GM18873 (cell line): ENCODE data around the gene CGN.
A peak's percentile ranks its signal among the peaks of the same experiment; 100 is the strongest.

ENCODE experiments used
- ATAC-seq: cut with Tn5 transposase; IDR thresholded peaks from one replicate; pipeline ENCODE4 v1.9.1; 2021; ENCODE audit warnings: mild to moderate bottlenecking, moderate library complexity, moderate number of reproducible peaks; ENCODE audit not compliant: unreplicated experiment, low FRiP score

CGN gene

GRCh38 chr1:151510957-151511635 lies at the start of gene CGN:
Gene CGN (plus strand): TSS chr1:151511387. CDS start chr1:151518520, 7,133 bp downstream.
- peak; percentile 54 for ATAC-seq

- ATAC-seq: no peak
These were observed 49.5 kb upstream of the CGN start for GRCh38 chr1:151461694-151462093.

DNA sequence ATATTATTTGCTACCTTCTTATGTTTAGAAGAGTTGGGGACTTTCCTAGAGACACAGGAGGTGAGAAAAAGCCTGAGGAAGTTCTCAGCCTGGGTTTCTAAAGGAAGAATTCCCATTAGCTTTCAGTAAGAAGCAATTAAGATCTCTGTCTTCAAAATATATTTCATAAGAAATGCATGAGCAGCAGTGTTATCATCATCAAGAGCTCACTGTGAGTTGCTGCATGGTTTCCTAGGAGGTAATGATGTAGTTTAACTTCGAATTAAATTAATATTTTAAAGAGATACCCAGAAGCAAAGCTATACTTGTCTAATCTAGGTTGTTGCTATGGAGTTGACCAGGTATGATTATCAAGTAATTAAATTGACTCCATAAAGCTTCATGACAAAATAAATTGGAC lies 46.2 kb upstream of the CGN start:
- no peak for ATAC-seq

DNA sequence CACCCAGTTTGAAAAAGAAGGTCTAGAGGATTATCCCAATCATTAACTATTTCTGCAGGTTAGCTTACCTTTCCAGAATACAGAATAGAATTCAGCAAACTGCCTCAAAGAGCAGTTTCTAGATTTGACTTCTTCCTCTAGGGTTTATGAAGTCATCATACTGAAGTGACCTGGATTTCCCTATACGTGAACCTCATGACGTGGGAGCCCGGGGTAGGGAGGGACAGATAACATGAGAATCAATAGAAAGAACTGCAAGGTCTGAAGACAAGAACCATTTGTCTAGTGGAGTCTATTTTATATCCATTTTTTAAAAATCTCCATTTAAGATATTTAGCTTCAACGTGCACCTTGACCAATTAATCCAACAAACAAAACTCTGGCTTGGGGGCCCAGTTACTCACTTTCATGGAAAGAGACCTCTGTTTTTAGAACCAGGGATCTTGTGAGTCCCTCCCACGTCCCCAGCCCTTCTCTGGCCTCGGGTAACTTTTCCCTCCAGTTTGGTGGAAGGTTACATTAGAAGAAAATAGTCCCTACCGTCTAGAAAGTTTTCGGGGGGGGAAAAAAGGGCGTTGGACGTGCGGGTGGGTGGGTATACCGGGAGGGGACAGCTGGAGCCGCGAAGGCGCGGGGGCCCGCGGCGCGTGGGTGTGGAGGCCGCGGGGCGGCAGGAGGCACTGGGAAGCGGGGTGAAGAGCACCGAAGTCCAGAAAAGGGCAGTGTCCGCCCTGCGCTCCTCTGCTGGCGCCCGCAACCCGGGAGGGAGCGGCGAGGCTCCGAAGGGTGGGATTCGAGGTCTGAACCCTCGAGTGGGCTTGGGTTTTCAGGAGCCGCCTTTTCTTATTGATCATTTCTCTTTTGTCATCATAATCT lies 38.1 kb upstream of the CGN start:
- no peak for ATAC-seq

DNA sequence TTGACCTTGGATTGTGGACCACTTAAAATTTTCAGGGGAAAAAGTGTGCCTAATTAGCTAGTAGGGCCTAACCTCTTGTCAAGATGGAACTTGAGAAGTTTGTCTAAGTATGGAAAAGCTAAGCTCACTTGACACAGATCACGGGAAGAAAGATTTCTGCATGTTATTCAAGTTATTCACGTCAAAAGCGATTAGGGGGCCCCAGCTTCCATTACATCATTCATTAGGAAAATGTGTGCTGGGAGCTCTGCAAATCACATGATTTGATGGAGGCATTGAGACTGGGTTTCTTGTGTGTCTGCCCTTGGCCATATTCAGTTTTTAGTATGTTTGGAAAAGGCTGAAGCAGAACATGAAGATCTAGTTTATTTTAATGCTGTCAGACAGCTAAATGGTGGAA lies 36.4 kb upstream of the CGN start:
- ATAC-seq: no peak

- peak; percentile 70 for ATAC-seq
These were observed 36.0 kb upstream of the CGN start for GRCh38 chr1:151475175-151475574.

- ATAC-seq: no peak
These were observed 35.1 kb upstream of the CGN start for GRCh38 chr1:151476083-151476482.

GRCh38 chr1:151477066-151477465 lies 34.1 kb upstream of the CGN start:
- ATAC-seq: no peak

DNA sequence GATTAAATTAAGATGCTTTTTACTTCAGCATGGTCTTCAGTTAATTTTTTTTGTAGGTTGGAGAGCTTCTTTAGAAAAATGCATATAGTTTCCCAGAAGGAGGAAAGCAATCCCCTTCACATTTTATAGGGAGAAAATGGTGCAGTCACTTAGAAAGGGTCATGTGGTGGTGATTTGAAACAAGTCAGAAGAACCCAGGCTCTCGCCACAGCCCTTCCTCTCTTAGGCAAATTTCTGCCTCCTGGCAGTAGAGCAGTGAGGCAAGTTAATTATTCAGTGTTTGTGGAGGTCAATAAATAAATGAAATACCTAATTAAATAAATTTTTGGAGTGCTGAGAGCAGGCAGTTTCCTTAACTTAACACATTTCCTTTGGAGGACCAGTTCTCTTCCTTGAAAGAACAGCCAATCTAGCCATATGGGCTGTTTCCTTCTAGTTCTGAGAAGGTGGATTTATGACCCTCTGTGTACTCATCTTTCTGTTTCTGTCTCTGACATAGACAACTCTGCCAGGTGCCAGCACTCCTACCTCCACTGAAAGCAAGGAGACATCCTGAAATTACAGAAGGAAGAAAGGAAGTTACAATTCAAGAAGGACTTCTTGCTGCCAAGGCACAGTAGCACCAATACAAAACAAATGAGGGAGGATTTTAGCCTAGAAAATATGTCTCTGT lies 32.9 kb upstream of the CGN start:
- no peak for ATAC-seq

DNA sequence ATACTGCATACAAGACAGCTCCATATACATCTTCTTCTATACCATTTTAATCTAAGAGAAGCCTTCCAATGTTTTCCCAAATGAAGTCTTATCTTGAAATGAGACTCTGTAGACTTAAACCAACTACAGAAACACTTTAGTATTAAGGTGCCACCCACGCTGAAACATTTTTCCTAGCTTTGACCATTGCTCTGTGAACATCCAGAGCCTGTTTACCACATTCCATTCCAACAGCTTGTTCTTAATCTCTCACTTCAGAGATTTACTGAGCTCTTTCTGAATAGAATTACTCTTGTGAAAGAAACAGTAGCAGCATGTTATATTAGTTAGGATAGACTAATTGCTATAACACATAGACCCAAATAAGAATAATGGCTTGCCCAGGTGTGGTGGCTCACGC lies 32.3 kb upstream of the CGN start:
- ATAC-seq: no peak

DNA sequence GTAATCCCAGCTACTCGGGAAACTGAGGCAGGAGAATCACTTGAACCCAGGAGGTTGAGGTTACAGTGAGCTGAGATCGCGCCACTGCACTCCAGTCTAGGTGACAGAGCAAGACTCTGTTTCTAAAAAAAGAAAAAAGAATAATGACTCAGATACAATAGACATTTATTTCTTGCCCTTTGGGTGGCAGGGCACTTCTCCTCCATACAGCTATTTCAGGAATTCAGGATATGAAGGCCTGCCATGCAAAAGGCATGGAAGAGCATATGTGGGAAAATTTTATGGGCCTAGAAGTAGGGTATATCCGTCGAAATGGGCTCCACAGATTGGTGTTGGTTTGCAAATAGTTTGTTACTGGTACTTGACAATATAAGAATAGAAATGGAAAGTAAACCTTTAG lies 31.7 kb upstream of the CGN start:
- ATAC-seq: no peak

DNA sequence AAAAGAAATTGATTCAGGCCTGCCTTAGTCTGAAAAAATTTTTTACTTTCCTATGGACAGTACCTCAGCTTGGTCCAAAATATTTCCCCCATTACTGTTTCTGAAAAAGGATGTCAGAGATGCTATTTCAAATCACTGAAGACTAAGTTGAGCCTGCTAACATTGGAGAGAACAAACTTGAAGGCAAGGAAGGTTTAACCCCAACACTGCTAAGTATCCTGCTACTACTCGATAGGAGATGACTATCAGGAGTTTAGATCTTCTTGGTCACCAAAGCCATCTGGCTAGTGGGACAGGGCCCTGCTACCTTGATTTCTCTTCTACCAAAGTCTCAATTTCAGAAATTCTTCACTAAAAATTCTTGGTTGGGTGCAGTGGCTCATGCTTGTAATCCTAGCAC lies 29.2 kb upstream of the CGN start:
- no peak for ATAC-seq

GRCh38 chr1:151485685-151486255 lies 25.4 kb upstream of the CGN start:
- ATAC-seq: no peak

GRCh38 chr1:151486557-151486956 lies 24.6 kb upstream of the CGN start:
- ATAC-seq: no peak

GRCh38 chr1:151491641-151492040 lies 19.5 kb upstream of the CGN start:
- ATAC-seq: no peak

DNA sequence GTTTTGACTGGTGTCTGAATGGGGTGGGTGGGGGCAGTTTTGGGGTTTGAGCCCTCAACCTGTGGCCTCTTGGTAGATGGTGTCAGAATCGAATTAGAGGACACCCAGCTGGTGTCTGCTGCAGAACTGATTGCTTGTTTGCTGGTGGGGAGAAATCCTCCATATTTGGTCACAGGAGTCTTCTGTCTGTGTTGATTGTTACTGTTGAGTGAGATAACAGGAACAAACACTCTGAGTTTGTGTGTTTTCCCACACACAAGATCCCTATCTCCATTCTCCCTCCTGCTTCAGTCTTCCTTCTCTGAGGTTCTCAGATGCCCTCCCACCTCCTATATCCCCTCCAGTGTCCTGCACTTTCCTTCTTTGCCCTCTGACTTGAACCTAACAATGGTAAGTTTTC lies 19.1 kb upstream of the CGN start:
- ATAC-seq: no peak

GRCh38 chr1:151493042-151493441 lies 18.1 kb upstream of the CGN start:
- no peak for ATAC-seq

GRCh38 chr1:151494741-151495281 lies 16.4 kb upstream of the CGN start:
- no peak for ATAC-seq

DNA sequence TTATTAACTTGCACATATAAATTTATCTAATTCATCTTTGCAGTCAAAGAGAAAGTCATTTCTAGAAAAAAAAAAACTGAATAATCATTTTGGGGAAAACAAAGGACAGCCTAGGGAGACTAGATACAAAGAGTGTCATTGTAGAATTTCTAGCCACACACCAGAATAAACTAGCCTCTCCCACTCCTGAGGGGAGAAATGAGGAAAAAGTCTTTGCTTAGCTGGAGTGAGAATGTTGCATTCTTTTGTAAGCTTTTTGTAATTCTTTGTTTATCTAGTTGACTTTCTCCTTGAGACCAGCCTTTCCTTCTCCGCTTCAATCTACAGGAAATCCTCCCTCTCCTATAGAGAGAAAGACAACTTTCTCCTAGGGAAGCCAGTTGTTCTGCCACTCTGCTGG lies 15.9 kb upstream of the CGN start:
- no peak for ATAC-seq

DNA sequence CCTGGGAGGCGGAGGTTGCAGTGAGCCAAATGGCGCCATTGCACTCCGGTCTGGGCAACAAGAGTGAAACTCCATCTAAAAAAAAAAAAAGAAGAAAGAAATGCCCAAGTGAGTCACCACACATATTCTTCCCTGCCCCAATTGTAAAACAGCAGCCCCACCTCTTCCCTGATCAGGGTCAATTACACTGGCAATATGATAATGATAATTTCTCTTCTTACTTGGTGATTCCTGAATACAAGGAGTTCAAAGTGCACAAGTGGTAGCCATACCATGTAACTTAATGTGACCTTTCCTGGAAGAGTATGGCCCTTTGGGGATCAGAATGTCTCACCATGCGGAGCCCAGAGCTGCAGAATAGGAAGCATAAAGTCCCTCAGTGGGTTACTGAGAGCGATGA lies 11.8 kb upstream of the CGN start:
- ATAC-seq: no peak

GRCh38 chr1:151499930-151500329 lies 11.3 kb upstream of the CGN start:
- ATAC-seq: no peak
